MM.1S (cell line): ENCODE measurements around the gene B3GNT4.

ENCODE experiments used
- DNase-seq: peaks from one replicate; pipeline ENCODE4 v3.0.0-alpha.2; 2015
- H2AFZ ChIP-seq: fragments of 300-600 bp; sonication (generic); 2 replicates; pipeline ENCODE4 v1.6.0; 2016; ENCODE audit warnings: antibody characterized with exemption, low read length
- H3F3A ChIP-seq: fragments of 300-600 bp; sonication (generic); 2 replicates; pipeline ENCODE4 v1.6.1; 2016; ENCODE audit warnings: mild to moderate bottlenecking, antibody characterized with exemption, low read length, moderate library complexity, mixed read lengths; ENCODE audit not compliant: insufficient read depth
- H3K27ac ChIP-seq: fragments of 300-600 bp; sonication (generic); 2 replicates; pipeline ENCODE4 v1.5.1; 2016; ENCODE audit warnings: mild to moderate bottlenecking, low read length
- H3K27me3 ChIP-seq: fragments of 300-600 bp; sonication (generic); replicated peaks from 2 replicates; pipeline ENCODE4 v1.6.0; 2016; ENCODE audit warnings: low read length; ENCODE audit not compliant: insufficient read depth
- H3K36me3 ChIP-seq: fragments of 300-600 bp; sonication (generic); replicated peaks from 2 replicates; pipeline ENCODE4 v1.6.1; 2016; ENCODE audit warnings: mild to moderate bottlenecking, low read length, mixed read lengths; ENCODE audit not compliant: insufficient read depth
- H3K4me1 ChIP-seq: fragments of 300-600 bp; sonication (generic); 2 replicates; pipeline ENCODE4 v1.6.1; 2016; ENCODE audit warnings: low read length, mixed read lengths
- H3K4me2 ChIP-seq: fragments of 300-600 bp; sonication (generic); 2 replicates; pipeline ENCODE4 v1.6.0; 2016; ENCODE audit warnings: low read depth, low read length
- H3K4me3 ChIP-seq: fragments of 300-600 bp; sonication (generic); 2 replicates; pipeline ENCODE4 v1.5.1; 2016; ENCODE audit warnings: low read length, mixed read lengths
- H3K79me2 ChIP-seq: fragments of 300-600 bp; sonication (generic); 2 replicates; pipeline ENCODE4 v1.6.1; 2016; ENCODE audit warnings: mixed run types, low read length, mixed read lengths
- H3K9ac ChIP-seq: fragments of 300-600 bp; sonication (generic); 2 replicates; pipeline ENCODE4 v1.6.1; 2016; ENCODE audit warnings: low read length, mixed read lengths
- H3K9me2 ChIP-seq: fragments of 300-600 bp; sonication (generic); replicated peaks from 2 replicates; pipeline ENCODE4 v1.6.1; 2016; ENCODE audit warnings: mild to moderate bottlenecking, low read length, mixed read lengths; ENCODE audit not compliant: insufficient read depth
- H3K9me3 ChIP-seq: fragments of 300-600 bp; sonication (generic); replicated peaks from 2 replicates; pipeline ENCODE4 v1.6.1; 2016; ENCODE audit warnings: mild to moderate bottlenecking, low read length, mixed read lengths; ENCODE audit not compliant: insufficient read depth
- H4K20me1 ChIP-seq: fragments of 300-600 bp; sonication (generic); 2 replicates; pipeline ENCODE4 v1.6.1; 2016; ENCODE audit warnings: mild to moderate bottlenecking, low read length, moderate library complexity, mixed read lengths; ENCODE audit not compliant: insufficient read depth
- CTCF ChIP-seq: fragments of 300-600 bp; sonication (generic); IDR thresholded peaks from 2 replicates; pipeline ENCODE4 v1.5.1; 2016; ENCODE audit warnings: antibody characterized with exemption, low read length, mixed read lengths
- EZH2 ChIP-seq: fragments of 300-600 bp; sonication (generic); optimal IDR thresholded peaks from 2 replicates; pipeline ENCODE3; 2017; ENCODE audit warnings: low read depth, mild to moderate bottlenecking, antibody characterized with exemption, low read length, mixed read lengths
- EZH2phosphoT487 ChIP-seq: fragments of 300-600 bp; sonication (generic); IDR thresholded peaks from 2 replicates; pipeline ENCODE4 v1.6.1; 2018; ENCODE audit warnings: antibody characterized with exemption, low read length

B3GNT4 gene

DNA sequence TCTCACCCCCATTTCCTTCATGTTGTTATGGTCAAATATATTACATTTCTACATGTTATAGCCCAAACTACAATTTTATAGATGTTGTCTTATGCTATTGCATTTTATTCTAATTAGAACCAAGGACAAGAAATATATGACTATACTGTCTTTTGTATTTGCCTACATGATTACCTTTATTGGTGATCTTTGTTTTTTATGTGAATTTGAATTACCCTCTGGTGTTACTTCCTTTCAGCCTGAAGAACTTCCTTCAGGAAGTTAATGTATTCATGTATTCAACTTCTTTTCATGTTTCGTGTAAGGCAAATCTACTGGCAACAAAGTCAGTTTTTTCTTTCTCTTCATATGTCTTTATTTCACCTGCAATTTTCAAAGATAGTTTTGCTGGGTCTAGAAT is 8.7 kb upstream of the B3GNT4 start:
- TF ChIP-seq EZH2 = no peak
- TF ChIP-seq EZH2phosphoT487 = no peak
- TF ChIP-seq CTCF = no peak
- Histone ChIP-seq H3K4me1 (no peaks in the 10 kb centered on the region), H2AFZ (no peak overlapping the region)

DNA sequence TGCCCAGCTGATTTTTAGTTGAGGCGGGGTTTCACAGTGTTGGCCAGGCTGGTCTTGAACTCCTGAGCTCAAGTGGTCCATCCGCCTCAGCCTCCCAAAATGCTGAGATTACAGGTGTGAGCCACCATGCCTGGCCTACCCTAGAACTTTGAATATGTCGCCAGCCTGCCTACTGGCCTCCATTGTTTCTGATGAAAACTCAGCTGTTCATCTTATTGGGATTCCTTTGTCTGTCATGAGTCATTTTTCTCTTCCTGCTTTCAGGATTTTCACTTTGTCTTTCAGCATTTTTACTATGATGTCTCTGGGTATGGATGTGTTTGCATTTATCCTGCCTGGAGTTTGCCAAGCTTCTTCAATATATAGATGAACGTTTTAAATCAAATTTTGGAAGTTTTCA is 8.1 kb upstream of the B3GNT4 start:
- Histone ChIP-seq H4K20me1 (no peaks in the 10 kb centered on the region), H3K79me2 (no peaks in the 10 kb centered on the region), H3K4me3 (no peak overlapping the region), H3K36me3 (no peaks in the 10 kb centered on the region), H3F3A (no peaks in the 10 kb centered on the region), H3K27ac (no peak overlapping the region), H3K9me2 (no peaks in the 10 kb centered on the region), H3K9ac (no peak overlapping the region), H3K4me2 (no peak overlapping the region), H3K27me3 (no peaks in the 10 kb centered on the region), H3K9me3 (no peaks in the 10 kb centered on the region), H3K4me1 (no peaks in the 10 kb centered on the region), H2AFZ (no peak overlapping the region)
- no peak for DNase-seq
- TF ChIP-seq EZH2 (no peak), CTCF (no peak), EZH2phosphoT487 (no peak)

More for the DNA sequence above, 8.7 kb upstream of the B3GNT4 start:
- DNase-seq = no peak
- Histone ChIP-seq H3K4me3 (no peak overlapping the region), H3K4me2 (no peak overlapping the region), H3F3A (no peaks in the 10 kb centered on the region), H3K9me3 (no peaks in the 10 kb centered on the region), H3K27me3 (no peaks in the 10 kb centered on the region), H3K36me3 (no peaks in the 10 kb centered on the region), H3K27ac (no peak overlapping the region), H3K9me2 (no peaks in the 10 kb centered on the region), H3K9ac (no peak overlapping the region), H3K79me2 (no peaks in the 10 kb centered on the region), H4K20me1 (no peaks in the 10 kb centered on the region)

- no peak overlapping the region for H3K9ac ChIP-seq
Measured at GRCh38 chr12:122197612-122197966, 5.9 kb upstream of the B3GNT4 start.

More at GRCh38 chr12:122197612-122197966, 5.9 kb upstream of the B3GNT4 start:
- no peak overlapping the region for H2AFZ ChIP-seq
- no peak overlapping the region for H3K4me3 ChIP-seq
- no peaks in the 10 kb centered on the region for H3K4me1 ChIP-seq
- no peaks in the 10 kb centered on the region for H3K79me2 ChIP-seq
- TF ChIP-seq EZH2 (no peak), EZH2phosphoT487 (no peak), CTCF (no peak)
- H3K9me2 ChIP-seq = no peaks in the 10 kb centered on the region
- H3F3A ChIP-seq = no peaks in the 10 kb centered on the region
- H3K4me2 ChIP-seq = no peak overlapping the region
- DNase-seq = no peak
- no peaks in the 10 kb centered on the region for H3K9me3 ChIP-seq
- no peak overlapping the region for H3K27ac ChIP-seq
- no peaks in the 10 kb centered on the region for H3K27me3 ChIP-seq
- H3K36me3 ChIP-seq = no peaks in the 10 kb centered on the region
- no peaks in the 10 kb centered on the region for H4K20me1 ChIP-seq
